IMR-90 (cell line): ENCODE data around the gene SLC12A1. TPM values are rescaled to one million over a fixed set of nuclear protein-coding genes. Genes with fewer than 3 reads are reported as not detected.

Experiments used
- ATAC-seq: fragments of 200-7000 bp; cut with Tn5 transposase; 2 replicates; pipeline ENCODE4 v1.9.1; 2020; ENCODE audit warnings: low read depth, mild to moderate bottlenecking, moderate library complexity
- BruUV-seq: library from RNA; stranded (reverse); fragments of 400-500 nt; replicated peaks from 2 replicates; lab custom pipeline; 2021; lab: Mats Ljungman, UMichigan
- CTCF ChIA-PET: fragments of 300-600 bp; formaldehyde crosslinking; extraction: SDS; loops from one replicate; lab custom pipeline; 2021; ENCODE audit warnings: antibody characterized with exemption; lab: Yijun Ruan, JAX
- POLR2A ChIA-PET: fragments of 300-600 bp; sonication (Branson Sonifier 250); formaldehyde crosslinking; loops from one replicate; lab custom pipeline; 2022; ENCODE audit warnings: antibody characterized with exemption; ENCODE audit not compliant: unreplicated experiment; lab: Charles Lee
- DNase-seq: peaks from one replicate; pipeline ENCODE4 v3.0.0; 2013
- H2AFZ ChIP-seq: replicated peaks from 2 replicates; pipeline ENCODE3; 2013; ENCODE audit warnings: low read length, mild to moderate bottlenecking; ENCODE audit not compliant: poor library complexity
- H2AK5ac ChIP-seq: 2 replicates; pipeline ENCODE4 v1.6.1; 2013; ENCODE audit warnings: low read depth, low read length, inconsistent platforms
- H2AK9ac ChIP-seq: replicated peaks from 2 replicates; pipeline ENCODE3; 2013; ENCODE audit warnings: mild to moderate bottlenecking, low read depth, low read length, moderate library complexity; ENCODE audit not compliant: poor library complexity
- H2BK120ac ChIP-seq: 2 replicates; pipeline ENCODE4 v1.6.1; 2013; ENCODE audit warnings: low read depth, low read length, inconsistent platforms
- H2BK15ac ChIP-seq: 3 replicates; pipeline ENCODE4 v1.6.1; 2013; ENCODE audit warnings: low read depth, low read length, inconsistent platforms
- H2BK20ac ChIP-seq: 2 replicates; pipeline ENCODE4 v1.6.1; 2013; ENCODE audit warnings: low read depth, mild to moderate bottlenecking, inconsistent platforms, low read length, moderate library complexity
- H2BK5ac ChIP-seq: 2 replicates; pipeline ENCODE4 v1.6.1; 2013; ENCODE audit warnings: mild to moderate bottlenecking, low read depth, low read length, inconsistent platforms; ENCODE audit not compliant: poor library complexity, severe bottlenecking
- H3K14ac ChIP-seq: replicated peaks from 2 replicates; pipeline ENCODE4 v1.6.1; 2013; ENCODE audit warnings: low read depth, low read length, inconsistent platforms
- H3K18ac ChIP-seq: 2 replicates; pipeline ENCODE4 v1.6.1; 2013; ENCODE audit warnings: low read depth, low read length, control low read depth
- H3K23ac ChIP-seq: 2 replicates; pipeline ENCODE4 v1.6.1; 2013; ENCODE audit warnings: low read depth, low read length, inconsistent platforms
- H3K27ac ChIP-seq: 2 replicates; pipeline ENCODE4 v1.5.1; 2013; ENCODE audit warnings: mild to moderate bottlenecking, control low read depth, low read length; ENCODE audit not compliant: insufficient read depth
- H3K27me3 ChIP-seq: 2 replicates; pipeline ENCODE4 v1.6.1; 2013; ENCODE audit warnings: low read length; ENCODE audit not compliant: control insufficient read depth, insufficient read depth
- H3K36me3 ChIP-seq: 2 replicates; pipeline ENCODE4 v1.6.1; 2013; ENCODE audit warnings: low read length, mixed read lengths; ENCODE audit not compliant: control insufficient read depth, insufficient read depth
- H3K4ac ChIP-seq: 2 replicates; pipeline ENCODE4 v1.6.1; 2013; ENCODE audit warnings: low read depth, low read length, inconsistent platforms
- H3K4me1 ChIP-seq: 2 replicates; pipeline ENCODE4 v1.6.1; 2013; ENCODE audit warnings: low read length, mixed read lengths; ENCODE audit not compliant: control insufficient read depth, insufficient read depth
- H3K4me2 ChIP-seq: 2 replicates; pipeline ENCODE4 v1.6.1; 2013; ENCODE audit warnings: low read depth, mild to moderate bottlenecking, control low read depth, low read length, moderate library complexity
- H3K4me3 ChIP-seq: 2 replicates; pipeline ENCODE4 v1.5.1; 2013; ENCODE audit warnings: low read depth, mild to moderate bottlenecking, control low read depth, low read length, moderate library complexity; ENCODE audit not compliant: insufficient read depth
- H3K56ac ChIP-seq: 2 replicates; pipeline ENCODE4 v1.6.1; 2013; ENCODE audit warnings: low read length, inconsistent platforms; ENCODE audit not compliant: insufficient read depth; ENCODE audit errors: extremely low read depth
- H3K79me1 ChIP-seq, 2 experiments: 2 replicates each; pipeline ENCODE4 v1.6.1; 2013; ENCODE audit warnings: low read length in 2 of 2, inconsistent platforms in 1 of 2, low read depth in 1 of 2
- H3K9ac ChIP-seq: 2 replicates; pipeline ENCODE4 v1.6.1; 2013; ENCODE audit warnings: low read depth, low read length, control low read depth
- H3K9me1 ChIP-seq: 2 replicates; pipeline ENCODE4 v1.6.1; 2013; ENCODE audit warnings: low read length, inconsistent platforms; ENCODE audit not compliant: insufficient read depth
- H3K9me3 ChIP-seq: 2 replicates; pipeline ENCODE4 v1.6.1; 2013; ENCODE audit warnings: low read length; ENCODE audit not compliant: control insufficient read depth, insufficient read depth
- H4K20me1 ChIP-seq: 2 replicates; pipeline ENCODE4 v1.6.1; 2013; ENCODE audit warnings: low read length, inconsistent platforms; ENCODE audit not compliant: insufficient read depth
- H4K5ac ChIP-seq: 2 replicates; pipeline ENCODE4 v1.6.1; 2013; ENCODE audit warnings: mild to moderate bottlenecking, low read depth, low read length, control low read depth
- H4K8ac ChIP-seq, 2 experiments: 2 replicates each; pipeline ENCODE4 v1.6.1; 2013; ENCODE audit warnings: low read depth in 2 of 2, low read length in 2 of 2, control low read depth in 1 of 2, inconsistent platforms in 1 of 2
- H4K91ac ChIP-seq: 2 replicates; pipeline ENCODE4 v1.6.1; 2013; ENCODE audit warnings: low read depth, low read length, inconsistent platforms; ENCODE audit not compliant: insufficient read depth
- BHLHE40 ChIP-seq: fragments of 150-350 bp; IDR thresholded peaks from 2 replicates; pipeline ENCODE4 v1.6.1; 2016; ENCODE audit warnings: mild to moderate bottlenecking, low read depth, low read length
- CEBPB ChIP-seq: IDR thresholded peaks from 2 replicates; pipeline ENCODE4 v1.6.1; 2012; ENCODE audit warnings: low read depth, low read length, improper control_type of control experiment
- CHD1 ChIP-seq: IDR thresholded peaks from 2 replicates; pipeline ENCODE4 v1.6.1; 2012; ENCODE audit warnings: low read depth, low read length, improper control_type of control experiment
- CTCF ChIP-seq: conservative IDR thresholded peaks from 2 replicates; pipeline ENCODE4 v1.5.1; 2012; ENCODE audit warnings: mild to moderate bottlenecking, low read depth, low read length, improper control_type of control experiment
- ELK1 ChIP-seq: fragments of 150-350 bp; IDR thresholded peaks from 2 replicates; pipeline ENCODE4 v1.6.1; 2016; ENCODE audit warnings: low read depth, mild to moderate bottlenecking, low read length, moderate library complexity, borderline replicate concordance
- FOS ChIP-seq: fragments of 150-350 bp; IDR thresholded peaks from 2 replicates; pipeline ENCODE4 v1.6.1; 2016; ENCODE audit warnings: low read depth, low read length
- MAFK ChIP-seq: IDR thresholded peaks from 2 replicates; pipeline ENCODE4 v1.6.1; 2012; ENCODE audit warnings: low read depth, low read length, improper control_type of control experiment
- MAZ ChIP-seq: IDR thresholded peaks from 2 replicates; pipeline ENCODE4 v1.6.1; 2012; ENCODE audit warnings: low read depth, mild to moderate bottlenecking, low read length, improper control_type of control experiment, moderate library complexity, borderline replicate concordance
- MXI1 ChIP-seq: IDR thresholded peaks from 2 replicates; pipeline ENCODE4 v1.6.1; 2012; ENCODE audit warnings: low read depth, mild to moderate bottlenecking, low read length, moderate library complexity, borderline replicate concordance
- NFE2L2 ChIP-seq: fragments of 150-350 bp; IDR thresholded peaks from 2 replicates; pipeline ENCODE4 v1.6.1; 2016; ENCODE audit warnings: low read depth, mild to moderate bottlenecking, low read length
- POLR2A ChIP-seq: IDR thresholded peaks from 2 replicates; pipeline ENCODE4 v1.6.1; 2012; ENCODE audit warnings: mild to moderate bottlenecking, low read depth, low read length
- RAD21 ChIP-seq: IDR thresholded peaks from 2 replicates; pipeline ENCODE4 v1.6.1; 2012; ENCODE audit warnings: low read length, improper control_type of control experiment
- RCOR1 ChIP-seq: IDR thresholded peaks from 2 replicates; pipeline ENCODE4 v1.6.1; 2012; ENCODE audit warnings: mild to moderate bottlenecking, low read length, improper control_type of control experiment; ENCODE audit not compliant: insufficient replicate concordance
- RFX5 ChIP-seq: IDR thresholded peaks from 2 replicates; pipeline ENCODE4 v1.8.0; 2012; ENCODE audit warnings: low read depth, mild to moderate bottlenecking, low read length, moderate library complexity
- SMC3 ChIP-seq: fragments of 150-350 bp; IDR thresholded peaks from 2 replicates; pipeline ENCODE4 v1.6.1; 2016; ENCODE audit warnings: low read depth, mild to moderate bottlenecking, antibody characterized with exemption, low read length, moderate library complexity
- USF2 ChIP-seq: fragments of 150-350 bp; IDR thresholded peaks from 2 replicates; pipeline ENCODE4 v1.6.1; 2017; ENCODE audit warnings: mild to moderate bottlenecking, antibody characterized with exemption, low read length, low read depth
- WGBS, 2 experiments: methylation state at CpG; one replicate each; pipeline versions ENCODE4 v1.1.5 to v1.1.7; 2013; ENCODE audit warnings: missing lambda C conversion rate in 2 of 2; ENCODE audit not compliant: insufficient read length in 1 of 2; ENCODE audit errors: extremely low coverage in 2 of 2; 5-methylcytosine and 5-hydroxymethylcytosine counted together
- dilution Hi-C: fragments of 300-500 bp; cut with HindIII; formaldehyde crosslinking; loops from one replicate; pipeline ENCODE4 v1.14.3; 2018; ENCODE audit warnings: low sequenced_read_pairs; ENCODE audit not compliant: unreplicated experiment
- in situ Hi-C: fragments of 300-500 bp; cut with MboI; formaldehyde crosslinking; loops from 3 replicates; pipeline ENCODE4 v1.14.3; 2019; ENCODE audit warnings: low sequenced_read_pairs, inconsistent platforms, mixed read lengths
- intact Hi-C: fragments of 100-400 bp; cut with micrococcal nuclease; formaldehyde crosslinking; loops from 2 replicates; pipeline ENCODE4 v1.10.0; 2022
- polyA plus RNA-seq, 3 experiments: library from polyadenylated mRNA; depleted of rRNA; stranded (reverse); fragments of >200 nt; gene quantifications; 2 replicates each; pipeline ENCODE4 v1.2.3, GENCODE V29; 2012; ENCODE audit warnings: low replicate concordance in 1 of 3
- total RNA-seq: library from RNA; depleted of rRNA; stranded (reverse); fragments of >200 nt; gene quantifications from 2 replicates; pipeline ENCODE4 v1.2.3, GENCODE V29; 2012

SLC12A1 gene
- total and polyA plus RNA-seq, 2 of the 4 experiments (the other 2 are of a cell fraction) = not detected

- Histone ChIP-seq H3K9ac (no peak overlapping the region), H3K14ac (no peak overlapping the region), H3K18ac (no peak overlapping the region), H2BK15ac (no peak overlapping the region), H3K9me3 (no peaks in the 10 kb centered on the region), H3K4ac (no peak overlapping the region), H4K20me1 (no peaks in the 10 kb centered on the region), H4K91ac (no peak overlapping the region), H2BK5ac (no peak overlapping the region), H4K5ac (no peak overlapping the region), H3K4me3 (no peak overlapping the region), H3K4me1 (no peaks in the 10 kb centered on the region), H3K9me1 (no peaks in the 10 kb centered on the region), H2BK20ac (no peak overlapping the region), H3K56ac (no peak overlapping the region), H3K36me3 (no peaks in the 10 kb centered on the region), H3K27ac (no peak overlapping the region), H2AFZ (no peak overlapping the region), H3K79me1 (no peaks in the 10 kb centered on the region), H3K27me3 (peaks cover 3% of the 10 kb centered on the region), H2BK120ac (no peak overlapping the region), H2AK5ac (no peak overlapping the region), H4K8ac (no peak overlapping the region), H3K4me2 (no peak overlapping the region), H2AK9ac (no peak overlapping the region), H3K23ac (no peak overlapping the region)
- in situ Hi-C loops (no loop called here), dilution Hi-C loops (no loop called here), intact Hi-C loops (no loop called here)
- CTCF ChIA-PET = no interaction called here
- TF ChIP-seq BHLHE40 (no peak), MXI1 (no peak), MAFK (no peak), RFX5 (no peak), NFE2L2 (no peak), CTCF (no peak), FOS (no peak), CEBPB (no peak), USF2 (no peak), RAD21 (no peak), RCOR1 (no peak), ELK1 (no peak), MAZ (no peak), SMC3 (no peak), POLR2A (no peak), CHD1 (no peak)
- WGBS, 2 experiments = 72% methylated on average over 3 of the region's 4 CpGs; no CpG with 5 or more reads in 1 of the 2 experiments
- POLR2A ChIA-PET = no interaction called here
- no peak for ATAC-seq
- no TSS peak for BruUV-seq
- no peak for DNase-seq
Observed at GRCh38 chr15:48221885-48222284, 15.8 kb downstream of the SLC12A1 start.
